ENCODE results near the gene WTAP.
"Not testable (repeated sequence)": the region's sequence is repeated elsewhere in the genome, so short reads cannot be mapped to it uniquely, and the experiment has no call there.

WTAP gene

GRCh38 chr6:159726918-159727716 lies at the start of gene WTAP:
Gene WTAP (plus strand): TSS chr6:159727506. CDS start chr6:159736266, 8,760 bp downstream.
- DNase-seq (ENCODE audit: low read depth), result peak; percentile 94

GRCh38 chr6:159677506-159678165 lies 49.7 kb upstream of the WTAP start:
- DNase-seq (ENCODE audit: low read depth), result no peak

DNA sequence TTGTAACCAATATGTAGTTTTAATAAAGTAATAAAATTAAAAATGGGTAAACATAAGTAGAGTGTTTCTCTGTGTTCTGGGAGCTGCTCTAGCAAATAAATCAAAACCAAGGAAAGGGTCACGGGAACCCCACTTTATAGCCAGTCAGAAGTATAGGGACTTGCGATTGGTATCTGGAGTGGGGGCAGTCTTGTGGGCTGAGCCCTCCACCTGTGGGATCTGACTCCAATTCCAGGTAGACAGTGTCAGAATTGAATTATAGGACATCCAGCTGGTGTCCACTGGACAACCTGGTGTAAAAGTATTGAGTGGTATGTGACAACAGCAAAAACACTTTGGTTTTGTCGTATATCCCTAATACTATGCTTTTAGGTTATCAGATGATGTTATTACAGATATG lies 48.7 kb upstream of the WTAP start:
- DNase-seq (ENCODE audit: low read depth), result no peak

- peak; percentile 35 for DNase-seq (ENCODE audit: low read depth)
These were observed 47.9 kb upstream of the WTAP start for GRCh38 chr6:159679091-159680077.

- DNase-seq (ENCODE audit: low read depth), result no peak
These were observed 47.2 kb upstream of the WTAP start for GRCh38 chr6:159680104-159680503.

- DNase-seq (ENCODE audit: low read depth), result no peak
These were observed 46.0 kb upstream of the WTAP start for GRCh38 chr6:159681191-159681880.

DNA sequence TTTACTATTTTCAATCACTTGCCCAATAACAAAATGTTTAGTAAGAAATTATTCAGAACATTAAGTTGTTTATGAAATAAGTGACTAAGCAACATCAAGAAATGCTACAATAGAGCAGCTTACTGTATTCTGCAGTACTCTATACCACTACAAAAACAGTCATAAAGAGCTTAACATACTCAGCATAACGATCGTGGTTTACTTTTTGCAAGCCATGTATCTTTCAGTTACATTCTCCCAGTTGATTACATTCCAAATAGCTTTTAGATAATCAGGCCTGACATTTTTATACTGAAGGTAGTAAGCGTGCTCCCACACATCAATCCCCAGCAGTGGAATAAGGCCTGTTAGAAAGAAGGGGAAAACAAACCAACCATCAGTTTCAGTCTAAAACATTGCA lies 45.0 kb upstream of the WTAP start:
- no peak for DNase-seq (ENCODE audit: low read depth)

DNA sequence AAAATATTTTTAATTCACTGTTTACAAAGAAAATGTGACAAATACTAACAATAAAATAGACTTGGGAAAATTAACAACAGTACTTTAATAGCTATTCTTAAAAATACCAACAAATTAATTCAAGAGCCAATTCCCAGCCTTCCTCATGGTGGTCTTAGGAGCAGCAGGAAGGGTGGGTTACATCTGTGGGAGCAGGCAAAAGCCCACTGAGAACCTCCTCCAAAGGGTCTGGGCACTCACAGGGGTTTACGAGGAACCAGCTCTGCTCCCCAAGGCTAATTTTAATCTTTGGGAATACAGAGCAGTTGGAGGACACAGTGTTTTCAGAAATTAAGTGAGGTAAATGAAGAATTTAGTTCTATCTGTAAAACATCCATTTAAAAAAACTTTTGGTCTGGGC lies 44.5 kb upstream of the WTAP start:
- DNase-seq (ENCODE audit: low read depth), result no peak

- DNase-seq (ENCODE audit: low read depth), result no peak
These were observed 43.3 kb upstream of the WTAP start for GRCh38 chr6:159684013-159684304.

DNA sequence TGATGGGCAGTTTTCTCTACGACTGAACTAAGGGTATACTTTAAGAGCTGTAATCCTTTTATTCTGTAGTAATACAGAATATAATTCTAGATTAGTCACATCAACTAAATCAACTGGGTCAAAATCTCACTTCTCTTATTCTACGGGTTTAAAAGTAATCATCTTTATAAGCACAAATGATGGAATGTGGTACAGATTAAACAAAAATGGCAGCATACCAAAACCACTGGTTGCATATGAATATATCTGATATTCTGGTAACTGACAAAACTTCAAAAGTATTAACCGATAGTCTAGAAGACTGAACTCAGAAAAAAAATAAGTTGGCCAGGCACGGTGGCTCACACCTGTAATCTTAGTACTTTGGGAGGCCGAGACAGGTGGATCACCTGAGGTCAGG lies 41.3 kb upstream of the WTAP start:
- DNase-seq (ENCODE audit: low read depth), result no peak

DNA sequence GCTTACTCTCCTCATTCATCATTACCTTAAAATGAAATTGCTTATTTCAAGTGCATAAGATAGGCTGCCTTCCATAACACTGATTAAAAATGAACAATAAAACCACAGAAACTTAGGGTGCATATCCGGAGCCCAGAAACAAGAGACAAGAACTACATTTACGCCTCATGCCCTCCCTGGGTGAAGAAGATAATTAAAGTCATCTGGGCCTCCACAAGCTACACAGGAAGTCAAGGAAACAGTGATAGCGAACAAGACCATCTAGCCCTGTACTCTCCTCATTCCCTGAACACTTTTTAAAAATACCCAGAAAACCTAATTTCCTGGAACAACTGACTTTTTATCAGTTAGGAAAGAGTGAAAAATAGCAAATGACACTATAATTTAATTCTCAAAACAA lies 40.6 kb upstream of the WTAP start:
- no peak for DNase-seq (ENCODE audit: low read depth)

DNA sequence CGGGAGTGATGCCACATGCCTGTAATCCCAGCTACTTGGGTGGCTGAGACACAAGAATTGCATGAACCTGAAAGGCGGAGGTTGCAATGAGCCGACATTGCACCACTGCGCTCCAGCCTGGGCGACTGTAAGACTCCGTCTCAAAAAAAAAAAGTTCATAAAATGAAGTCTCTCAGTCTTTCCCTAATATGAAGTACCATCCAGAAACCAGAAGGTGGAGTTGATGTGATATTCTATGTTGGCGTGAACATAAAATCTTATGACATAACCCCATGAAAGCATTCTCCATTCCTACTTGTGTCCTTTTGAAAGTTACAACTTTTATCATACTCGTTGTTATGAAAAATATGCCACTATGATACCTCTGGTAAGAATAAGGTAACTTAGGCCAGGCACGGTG lies 40.0 kb upstream of the WTAP start:
- no peak for DNase-seq (ENCODE audit: low read depth)

DNA sequence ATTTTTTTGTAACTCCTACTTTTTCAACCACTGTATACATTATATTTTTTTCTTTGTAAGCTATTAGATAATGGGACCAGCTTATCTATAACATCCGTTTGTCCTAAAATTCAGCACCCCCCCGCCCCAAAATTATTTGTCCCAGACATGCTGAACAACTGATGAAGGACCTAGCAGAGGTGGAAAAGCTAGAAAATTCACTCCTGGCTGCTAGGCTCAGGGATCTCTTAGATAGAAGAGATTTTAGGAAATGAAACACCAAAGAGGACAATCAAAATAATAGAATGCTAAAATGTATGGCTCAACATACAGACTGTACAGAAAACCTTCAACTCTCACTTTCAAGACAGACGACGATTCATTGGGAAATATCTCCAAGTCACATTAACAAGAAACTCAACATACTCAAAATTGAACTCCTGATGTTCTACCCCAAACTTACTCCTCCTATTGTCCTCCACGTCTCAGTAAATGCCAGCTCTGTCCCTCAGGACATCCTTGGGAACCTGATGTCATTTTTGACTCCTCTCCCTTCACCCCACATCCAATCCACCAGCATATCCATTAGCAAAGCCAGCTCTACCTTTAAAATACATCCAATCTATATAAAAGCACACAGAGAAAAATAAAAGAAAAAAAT lies 38.9 kb upstream of the WTAP start:
- no peak for DNase-seq (ENCODE audit: low read depth)

DNA sequence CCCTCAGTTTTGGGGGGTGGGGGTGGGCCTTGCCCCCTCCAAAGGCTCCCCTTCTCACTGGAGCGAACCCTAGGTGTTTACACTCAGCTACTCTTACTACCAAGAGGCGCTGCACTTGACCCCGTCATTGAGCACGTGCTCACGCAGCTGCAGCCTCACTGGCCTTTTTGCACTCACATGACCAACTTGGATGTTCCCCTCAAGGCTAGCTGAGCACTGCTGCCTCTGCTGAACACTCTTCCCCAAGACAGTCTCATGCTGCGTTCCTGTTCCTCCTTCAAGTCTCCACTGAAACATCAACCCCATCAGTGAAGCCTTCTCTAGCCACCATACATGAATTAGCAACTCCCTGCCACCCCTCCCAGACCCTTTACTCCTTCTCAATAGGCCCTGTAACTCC lies 38.3 kb upstream of the WTAP start:
- DNase-seq (ENCODE audit: low read depth), result no peak

DNA sequence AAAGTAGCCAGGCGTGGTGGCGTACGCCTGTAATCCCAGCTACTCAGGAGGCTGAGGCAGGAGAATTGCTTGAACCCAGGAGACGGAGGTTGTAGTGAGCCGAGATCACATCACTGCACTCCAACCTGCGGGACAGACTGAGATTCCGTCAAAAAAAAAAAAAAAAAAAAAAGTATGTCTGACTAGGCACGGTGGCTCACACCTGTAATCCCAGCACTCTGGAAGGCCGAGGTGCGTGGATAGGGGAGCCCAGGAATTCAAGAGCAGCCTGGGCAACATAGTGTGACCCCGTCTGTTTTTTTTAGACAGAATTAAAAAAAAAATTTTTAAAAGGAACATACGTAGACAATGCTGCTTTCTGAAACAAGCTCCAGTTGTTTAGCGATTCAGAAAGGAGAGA lies 37.2 kb upstream of the WTAP start:
- DNase-seq (ENCODE audit: low read depth), result not testable (repeated sequence)

- DNase-seq (ENCODE audit: low read depth), result no peak
These were observed 36.0 kb upstream of the WTAP start for GRCh38 chr6:159691133-159691962.

DNA sequence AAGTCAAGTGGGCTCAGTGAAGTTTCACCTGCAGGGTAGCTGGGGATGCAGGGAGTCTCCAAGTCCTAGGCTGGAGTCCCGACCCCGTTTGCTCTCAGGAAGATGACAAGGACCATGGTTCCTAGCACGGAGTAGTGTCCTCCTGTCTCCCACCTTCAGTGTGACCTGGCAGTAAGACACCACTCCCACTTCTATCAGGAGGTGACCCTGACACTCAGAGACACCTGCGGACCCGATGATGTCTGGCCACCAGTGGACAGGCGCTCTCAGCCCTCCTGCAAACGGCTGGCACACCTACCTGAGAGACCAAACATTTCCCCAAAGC lies 35.4 kb upstream of the WTAP start:
- no peak for DNase-seq (ENCODE audit: low read depth)

DNA sequence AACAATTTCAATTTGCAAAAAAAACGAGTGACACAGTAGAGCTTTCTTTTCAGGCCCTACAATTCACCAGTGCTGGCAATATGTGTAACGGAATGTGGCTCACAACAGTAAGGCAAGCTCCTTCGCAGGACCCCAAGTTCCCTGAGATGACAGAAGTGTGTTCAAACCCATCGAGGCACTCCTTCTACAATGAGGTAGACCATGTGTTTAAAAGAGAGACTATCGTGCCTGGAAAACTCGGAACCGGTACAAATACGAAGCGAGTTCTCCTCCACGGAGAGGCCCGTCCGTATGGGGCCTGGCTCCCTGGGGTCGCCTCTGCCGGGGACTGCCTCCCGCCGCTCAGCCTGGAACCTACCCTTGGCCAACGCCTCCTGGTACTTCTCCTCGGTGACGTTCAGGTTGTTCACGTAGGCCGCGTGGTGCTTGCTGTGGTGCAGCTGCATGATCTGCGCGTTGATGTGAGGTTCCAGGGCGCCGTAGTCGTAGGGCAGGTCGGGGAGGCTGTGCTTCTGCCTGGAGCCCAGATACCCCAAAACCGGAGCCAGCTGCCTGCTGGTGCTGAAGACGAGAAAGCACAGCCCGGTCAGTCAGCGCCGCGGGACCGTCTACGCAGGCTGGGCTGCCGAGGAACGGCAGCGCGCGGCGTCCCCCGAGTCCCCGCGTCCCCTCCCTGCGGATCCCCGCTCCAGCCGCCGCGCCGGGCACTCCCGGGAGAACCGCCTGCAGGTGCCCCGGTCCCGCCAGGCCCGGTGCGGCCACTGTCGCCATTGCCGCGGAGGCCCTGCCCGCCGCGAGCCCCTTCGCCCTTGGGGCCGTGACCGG lies 34.8 kb upstream of the WTAP start:
- DNase-seq (ENCODE audit: low read depth), result peak; percentile 50

- DNase-seq (ENCODE audit: low read depth), result peak; percentile 81
These were observed 34.0 kb upstream of the WTAP start, which contains the start of gene SOD2 for GRCh38 chr6:159693128-159693893. Gene SOD2 (minus strand): TSS chr6:159693241. CDS start chr6:159693167, 74 bp downstream.
